Measurements from ENCODE around the gene FCRLA.
"Not testable (repeated sequence)": the region's sequence is repeated elsewhere in the genome, so short reads cannot be mapped to it uniquely, and the experiment has no call there.

Gene FCRLA

DNA sequence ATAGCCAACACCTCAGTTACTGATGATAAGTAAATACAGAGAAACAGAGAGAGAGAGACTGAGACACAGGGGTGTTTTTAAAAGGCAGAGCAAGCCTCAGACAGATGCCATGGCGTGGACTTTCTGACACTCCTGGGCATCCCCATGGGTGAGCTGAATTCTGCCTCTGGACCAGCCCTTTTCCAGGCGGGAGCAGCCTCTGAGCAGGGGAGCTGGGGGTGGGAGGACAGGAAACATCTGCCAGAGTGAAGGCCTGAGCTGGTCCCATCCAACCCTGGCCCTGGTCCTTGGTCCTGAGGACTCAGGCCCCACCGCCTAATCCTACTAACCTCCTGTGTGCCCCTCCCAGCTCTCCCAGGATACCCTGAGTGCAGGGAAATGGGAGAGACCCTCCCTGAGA lies 32.1 kb upstream of the FCRLA start:
- DNase-seq (ENCODE audit: low read depth, low spot score); H3K4me1 ChIP-seq (ENCODE audit: control insufficient read depth, insufficient read depth, low read length); H3K4me3 ChIP-seq (ENCODE audit: low read length); H3K9me3 ChIP-seq (ENCODE audit: control insufficient read depth, insufficient read depth, low read length); H3K36me3 ChIP-seq (ENCODE audit: control insufficient read depth, insufficient read depth, low read length); H3K27ac ChIP-seq (ENCODE audit: low read length); H3K27me3 ChIP-seq (ENCODE audit: control insufficient read depth, insufficient read depth, low read length): not testable (repeated sequence)
- no CpG with 5 or more reads among the region's 3 CpGs for WGBS (ENCODE audit: insufficient coverage, insufficient read length)

DNA sequence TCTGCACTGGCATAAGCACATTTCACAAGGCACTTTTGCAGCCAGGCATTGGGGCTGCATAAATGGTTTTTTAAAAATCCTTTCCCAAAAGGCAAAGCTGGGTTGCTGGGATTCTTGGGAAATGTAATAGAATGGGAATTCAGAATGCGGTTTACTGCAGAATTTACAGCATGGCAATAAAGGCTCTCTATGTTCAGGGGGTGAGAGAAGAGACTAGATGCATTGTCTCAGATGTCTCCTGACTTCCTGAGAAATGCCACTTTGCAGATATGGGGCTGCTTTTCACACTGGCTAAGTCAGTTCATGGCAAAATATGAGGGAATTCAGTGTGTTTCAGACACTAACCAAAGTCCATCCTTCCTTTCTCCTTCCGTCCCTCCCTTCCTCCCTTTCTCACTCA lies 30.6 kb upstream of the FCRLA start:
- WGBS (ENCODE audit: insufficient coverage, insufficient read length): 100% methylated on average over 1 of the region's 2 CpGs
- H3K4me1 ChIP-seq (ENCODE audit: control insufficient read depth, insufficient read depth, low read length): no peaks in the 10 kb centered on the region
- no peak overlapping the region for H3K27ac ChIP-seq (ENCODE audit: low read length)
- no peaks in the 10 kb centered on the region for H3K27me3 ChIP-seq (ENCODE audit: control insufficient read depth, insufficient read depth, low read length)
- no peak overlapping the region for H3K4me3 ChIP-seq (ENCODE audit: low read length)
- no peak for DNase-seq (ENCODE audit: low read depth, low spot score)
- no peaks in the 10 kb centered on the region for H3K36me3 ChIP-seq (ENCODE audit: control insufficient read depth, insufficient read depth, low read length)
- no peaks in the 10 kb centered on the region for H3K9me3 ChIP-seq (ENCODE audit: control insufficient read depth, insufficient read depth, low read length)

DNA sequence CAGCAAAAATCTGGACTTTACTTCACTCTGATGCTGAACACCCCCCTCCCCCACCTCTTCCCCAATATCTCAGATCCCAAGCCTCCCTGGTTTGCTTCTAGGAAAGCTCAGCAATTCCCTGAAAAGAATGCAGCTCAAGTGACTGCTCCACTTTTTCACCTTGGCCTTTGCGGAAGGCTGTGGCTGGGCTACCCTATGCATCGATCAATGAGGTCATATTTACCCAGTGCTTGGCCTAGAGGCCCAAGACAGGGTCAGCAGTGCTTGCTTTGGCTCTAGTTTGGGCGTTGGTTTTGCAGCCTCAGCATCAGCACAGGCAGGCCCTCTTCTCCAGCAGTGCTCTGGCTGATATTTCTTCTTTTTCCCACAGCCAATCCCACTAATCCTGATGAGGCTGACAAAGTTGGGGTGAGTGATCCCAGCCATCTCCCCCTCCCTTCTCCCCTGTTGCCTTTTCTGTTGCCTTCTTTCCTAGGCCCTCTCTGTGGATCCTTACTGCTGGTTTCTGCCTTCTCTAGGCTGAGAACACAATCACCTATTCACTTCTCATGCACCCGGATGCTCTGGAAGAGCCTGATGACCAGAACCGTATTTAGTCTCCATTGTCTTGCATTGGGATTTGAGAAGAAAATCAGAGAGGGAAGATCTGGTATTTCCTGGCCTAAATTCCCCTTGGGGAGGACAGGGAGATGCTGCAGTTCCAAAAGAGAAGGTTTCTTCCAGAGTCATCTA lies 29.9 kb upstream of the FCRLA start:
- H3K27me3 ChIP-seq (ENCODE audit: control insufficient read depth, insufficient read depth, low read length): no peaks in the 10 kb centered on the region
- no peaks in the 10 kb centered on the region for H3K4me1 ChIP-seq (ENCODE audit: control insufficient read depth, insufficient read depth, low read length)
- no peak for DNase-seq (ENCODE audit: low read depth, low spot score)
- H3K9me3 ChIP-seq (ENCODE audit: control insufficient read depth, insufficient read depth, low read length): no peaks in the 10 kb centered on the region
- no peak overlapping the region for H3K27ac ChIP-seq (ENCODE audit: low read length)
- H3K4me3 ChIP-seq (ENCODE audit: low read length): no peak overlapping the region
- H3K36me3 ChIP-seq (ENCODE audit: control insufficient read depth, insufficient read depth, low read length): no peaks in the 10 kb centered on the region
- no CpG with 5 or more reads among the region's 5 CpGs for WGBS (ENCODE audit: insufficient coverage, insufficient read length)

DNA sequence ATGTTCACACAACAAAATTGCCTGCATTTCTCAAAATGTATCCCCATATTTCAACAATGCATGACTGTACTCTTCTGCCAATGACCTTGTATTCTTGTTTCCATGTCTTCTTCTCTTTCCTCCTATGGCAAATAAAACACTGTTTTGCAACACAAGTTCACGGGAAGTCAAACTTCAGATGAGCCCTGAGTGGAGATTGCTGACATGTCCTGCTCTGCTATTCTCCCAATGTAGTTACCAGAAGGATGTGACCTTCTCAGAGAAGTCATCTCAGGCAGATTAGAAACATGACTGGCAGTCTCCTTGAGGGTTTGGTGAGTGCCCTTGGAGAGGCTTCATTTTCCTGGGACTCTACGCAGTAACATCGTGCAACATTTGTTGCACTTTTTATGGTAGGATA lies 28.5 kb upstream of the FCRLA start:
- no peaks in the 10 kb centered on the region for H3K9me3 ChIP-seq (ENCODE audit: control insufficient read depth, insufficient read depth, low read length)
- WGBS (ENCODE audit: insufficient coverage, insufficient read length): no CpG with 5 or more reads among the region's 3 CpGs
- H3K27ac ChIP-seq (ENCODE audit: low read length): no peak overlapping the region
- H3K4me3 ChIP-seq (ENCODE audit: low read length): no peak overlapping the region
- H3K36me3 ChIP-seq (ENCODE audit: control insufficient read depth, insufficient read depth, low read length): no peaks in the 10 kb centered on the region
- no peaks in the 10 kb centered on the region for H3K4me1 ChIP-seq (ENCODE audit: control insufficient read depth, insufficient read depth, low read length)
- DNase-seq (ENCODE audit: low read depth, low spot score): no peak
- H3K27me3 ChIP-seq (ENCODE audit: control insufficient read depth, insufficient read depth, low read length): no peaks in the 10 kb centered on the region

DNA sequence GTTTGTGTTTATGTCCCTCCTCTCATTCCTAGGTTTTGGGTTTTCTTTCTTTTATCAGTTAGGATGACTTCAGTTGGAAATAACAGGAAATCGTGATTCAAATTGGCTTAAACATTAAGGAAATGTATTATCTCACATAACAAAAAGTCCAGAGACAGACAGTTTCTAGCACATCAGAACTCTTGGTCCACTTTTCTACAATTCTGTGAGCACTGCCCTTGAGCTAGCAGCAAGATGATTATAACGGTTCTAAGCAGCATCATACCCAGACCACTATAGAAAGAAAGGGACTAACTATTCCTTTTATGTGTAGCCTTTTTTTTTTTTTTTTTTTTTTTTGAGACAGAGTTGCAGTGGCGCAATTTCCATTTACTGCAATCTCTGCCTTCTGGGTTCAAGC lies 25.1 kb upstream of the FCRLA start:
- no CpG with 5 or more reads among the region's 3 CpGs for WGBS (ENCODE audit: insufficient coverage, insufficient read length)
- no peaks in the 10 kb centered on the region for H3K4me1 ChIP-seq (ENCODE audit: control insufficient read depth, insufficient read depth, low read length)
- no peak overlapping the region for H3K4me3 ChIP-seq (ENCODE audit: low read length)
- no peak for DNase-seq (ENCODE audit: low read depth, low spot score)
- H3K27ac ChIP-seq (ENCODE audit: low read length): no peak overlapping the region
- H3K9me3 ChIP-seq (ENCODE audit: control insufficient read depth, insufficient read depth, low read length): no peaks in the 10 kb centered on the region
- H3K36me3 ChIP-seq (ENCODE audit: control insufficient read depth, insufficient read depth, low read length): no peaks in the 10 kb centered on the region
- no peaks in the 10 kb centered on the region for H3K27me3 ChIP-seq (ENCODE audit: control insufficient read depth, insufficient read depth, low read length)

DNA sequence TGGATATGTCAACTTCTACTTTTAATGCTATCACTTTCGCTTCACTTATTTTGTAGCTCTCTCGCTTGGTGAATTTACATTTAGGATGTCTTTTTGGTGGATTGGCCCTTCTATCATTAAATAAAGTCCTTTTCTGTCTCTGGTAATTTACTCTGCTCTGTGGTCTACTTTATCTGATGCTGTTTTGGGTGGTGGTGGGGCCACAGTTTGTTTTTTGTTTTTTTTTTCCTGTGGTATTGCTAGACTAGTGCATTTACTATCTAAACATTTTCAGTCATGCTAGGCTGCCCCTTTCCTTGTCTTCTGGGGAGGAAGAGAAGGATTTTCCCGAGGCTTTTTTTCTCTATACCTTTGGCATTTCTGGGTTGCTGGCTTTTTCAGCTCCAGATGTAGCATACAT lies 18.1 kb upstream of the FCRLA start:
- H3K27me3 ChIP-seq (ENCODE audit: control insufficient read depth, insufficient read depth, low read length): no peaks in the 10 kb centered on the region
- WGBS (ENCODE audit: insufficient coverage, insufficient read length): no CpG with 5 or more reads among the region's 3 CpGs
- no peaks in the 10 kb centered on the region for H3K9me3 ChIP-seq (ENCODE audit: control insufficient read depth, insufficient read depth, low read length)
- no peaks in the 10 kb centered on the region for H3K36me3 ChIP-seq (ENCODE audit: control insufficient read depth, insufficient read depth, low read length)
- DNase-seq (ENCODE audit: low read depth, low spot score): no peak
- no peak overlapping the region for H3K27ac ChIP-seq (ENCODE audit: low read length)
- no peaks in the 10 kb centered on the region for H3K4me1 ChIP-seq (ENCODE audit: control insufficient read depth, insufficient read depth, low read length)
- H3K4me3 ChIP-seq (ENCODE audit: low read length): no peak overlapping the region

DNA sequence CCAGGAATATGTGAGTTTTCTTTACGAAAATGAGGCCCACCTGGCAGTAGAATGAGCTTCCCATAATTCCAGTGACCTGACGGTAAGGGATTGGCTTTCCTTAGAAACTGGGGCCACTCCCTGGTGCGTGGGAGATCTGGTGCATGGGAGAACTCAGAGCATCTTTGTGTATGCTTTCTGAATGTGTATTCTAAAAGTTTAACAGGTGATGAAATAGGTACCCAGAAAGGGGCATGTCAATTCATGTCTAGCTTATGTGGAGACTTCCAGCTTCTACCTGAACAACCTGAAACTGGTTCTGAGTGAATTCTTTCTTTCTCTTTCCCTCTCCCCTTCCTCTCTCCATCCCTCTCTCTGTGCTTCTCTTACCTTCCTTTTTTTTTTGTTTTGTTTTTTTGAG lies 15.2 kb upstream of the FCRLA start:
- Histone ChIP-seq H3K4me1 (ENCODE audit: control insufficient read depth, insufficient read depth, low read length) (no peaks in the 10 kb centered on the region), H3K36me3 (ENCODE audit: control insufficient read depth, insufficient read depth, low read length) (no peaks in the 10 kb centered on the region), H3K4me3 (ENCODE audit: low read length) (no peak overlapping the region), H3K27me3 (ENCODE audit: control insufficient read depth, insufficient read depth, low read length) (no peaks in the 10 kb centered on the region), H3K27ac (ENCODE audit: low read length) (no peak overlapping the region), H3K9me3 (ENCODE audit: control insufficient read depth, insufficient read depth, low read length) (no peaks in the 10 kb centered on the region)
- no CpG with 5 or more reads among the region's 3 CpGs for WGBS (ENCODE audit: insufficient coverage, insufficient read length)
- DNase-seq (ENCODE audit: low read depth, low spot score): no peak

DNA sequence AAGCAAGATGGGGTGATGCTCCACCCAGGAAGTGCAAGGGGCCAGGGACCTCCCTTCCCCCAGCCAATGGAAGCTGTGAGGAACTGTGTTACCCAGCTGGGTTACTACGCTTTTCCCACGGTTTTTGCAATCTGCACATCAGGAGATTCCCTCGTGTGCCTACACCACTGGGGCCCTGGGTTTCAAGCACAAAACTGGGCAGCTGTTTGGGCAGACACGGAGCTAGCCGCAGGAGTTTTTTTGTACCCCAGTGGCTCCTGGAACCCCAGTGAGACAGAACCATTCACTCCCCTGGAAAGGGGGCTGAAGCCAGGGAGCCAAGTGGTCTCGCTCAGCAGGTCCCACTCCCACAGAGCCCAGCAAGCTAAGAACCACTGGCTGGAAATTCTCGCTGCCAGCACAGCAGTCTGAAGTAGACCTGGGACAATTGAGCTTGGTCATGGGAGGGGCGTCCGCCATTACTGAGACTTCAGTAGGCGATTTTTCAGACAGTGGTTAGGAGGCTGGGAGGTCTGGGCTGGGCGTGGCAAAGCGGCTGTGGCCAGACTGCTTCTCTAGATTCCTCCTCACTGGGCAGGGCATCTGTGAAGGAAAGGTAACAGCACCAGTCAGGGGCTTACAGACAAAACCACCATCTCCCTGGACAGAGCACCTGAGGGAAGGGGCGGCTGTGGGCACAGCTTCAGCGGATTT lies 13.9 kb upstream of the FCRLA start:
- H3K4me1 ChIP-seq (ENCODE audit: control insufficient read depth, insufficient read depth, low read length); H3K4me3 ChIP-seq (ENCODE audit: low read length); H3K9me3 ChIP-seq (ENCODE audit: control insufficient read depth, insufficient read depth, low read length); H3K27me3 ChIP-seq (ENCODE audit: control insufficient read depth, insufficient read depth, low read length); H3K36me3 ChIP-seq (ENCODE audit: control insufficient read depth, insufficient read depth, low read length); H3K27ac ChIP-seq (ENCODE audit: low read length); DNase-seq (ENCODE audit: low read depth, low spot score): not testable (repeated sequence)
- no CpG with 5 or more reads among the region's 14 CpGs for WGBS (ENCODE audit: insufficient coverage, insufficient read length)

DNA sequence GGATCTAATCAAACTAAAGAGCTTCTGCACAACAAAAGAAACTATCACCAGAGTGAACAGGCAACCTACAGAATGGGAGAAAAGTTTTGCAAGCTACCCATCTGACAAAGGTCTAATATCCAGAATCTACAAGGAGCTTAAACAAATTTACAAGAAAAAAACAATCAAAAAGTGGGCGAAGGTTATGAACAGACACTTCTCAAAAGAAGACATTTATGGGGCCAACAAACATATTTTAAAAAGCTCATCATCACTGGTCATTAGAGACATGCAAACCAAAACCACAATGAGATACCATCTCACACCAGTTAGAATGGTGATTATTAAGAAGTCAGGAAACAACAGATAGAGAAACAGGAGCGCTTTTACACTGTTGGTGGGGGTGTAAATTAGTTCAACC lies 8.7 kb upstream of the FCRLA start:
- not testable (repeated sequence) for H3K4me1 ChIP-seq (ENCODE audit: control insufficient read depth, insufficient read depth, low read length); DNase-seq (ENCODE audit: low read depth, low spot score); H3K9me3 ChIP-seq (ENCODE audit: control insufficient read depth, insufficient read depth, low read length); H3K27ac ChIP-seq (ENCODE audit: low read length); H3K4me3 ChIP-seq (ENCODE audit: low read length); H3K36me3 ChIP-seq (ENCODE audit: control insufficient read depth, insufficient read depth, low read length); H3K27me3 ChIP-seq (ENCODE audit: control insufficient read depth, insufficient read depth, low read length)
- whole genome bisulfite sequencing (ENCODE audit: insufficient coverage, insufficient read length): no CpG with 5 or more reads among the region's 2 CpGs

DNA sequence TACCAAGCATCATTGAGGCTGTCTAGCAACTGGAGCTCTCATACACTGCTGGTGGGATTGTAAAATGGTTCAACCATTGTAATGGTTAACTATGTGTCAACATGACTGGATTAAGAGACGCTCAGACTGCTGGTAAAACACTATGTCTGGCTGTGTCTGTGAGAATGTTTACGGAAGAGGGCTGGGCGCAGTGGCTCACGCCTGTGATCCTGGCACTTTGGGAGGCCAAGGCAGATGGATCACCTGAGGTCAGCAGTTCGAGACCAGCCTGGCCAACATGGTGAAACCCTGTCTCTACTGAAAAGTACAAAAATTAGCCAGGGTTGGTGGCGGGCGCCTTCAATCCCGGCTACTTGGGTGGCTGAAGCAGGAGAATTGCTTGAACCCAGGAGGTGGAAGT lies 4.8 kb upstream of the FCRLA start:
- Histone ChIP-seq H3K36me3 (ENCODE audit: control insufficient read depth, insufficient read depth, low read length) (no peaks in the 10 kb centered on the region), H3K27me3 (ENCODE audit: control insufficient read depth, insufficient read depth, low read length) (no peaks in the 10 kb centered on the region), H3K27ac (ENCODE audit: low read length) (no peak overlapping the region), H3K9me3 (ENCODE audit: control insufficient read depth, insufficient read depth, low read length) (no peaks in the 10 kb centered on the region), H3K4me1 (ENCODE audit: control insufficient read depth, insufficient read depth, low read length) (no peaks in the 10 kb centered on the region), H3K4me3 (ENCODE audit: low read length) (no peak overlapping the region)
- WGBS (ENCODE audit: insufficient coverage, insufficient read length): no CpG with 5 or more reads among the region's 8 CpGs
- DNase-seq (ENCODE audit: low read depth, low spot score): no peak

DNA sequence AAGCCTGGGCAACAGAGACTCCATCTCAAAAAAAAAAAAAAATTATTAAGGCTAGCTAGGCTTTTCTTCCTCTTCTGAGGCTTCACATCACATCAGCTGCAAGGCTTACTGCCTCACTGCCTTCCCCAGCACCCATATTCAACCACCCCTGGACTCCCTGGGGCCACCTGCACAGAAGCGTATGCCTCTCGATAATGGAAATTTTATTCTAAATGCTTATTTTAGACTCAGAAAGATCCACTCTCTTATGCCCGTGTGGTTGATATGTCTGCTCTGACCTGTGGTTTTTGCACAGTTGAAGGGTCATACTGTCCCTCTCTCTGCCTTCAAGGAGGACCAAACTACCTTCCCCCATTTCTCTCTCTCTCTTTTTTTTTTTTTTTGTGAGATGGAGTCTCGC lies 1.5 kb upstream of the FCRLA start:
- WGBS (ENCODE audit: insufficient coverage, insufficient read length): no CpG with 5 or more reads among the region's 4 CpGs
- Histone ChIP-seq H3K4me1 (ENCODE audit: control insufficient read depth, insufficient read depth, low read length) (no peaks in the 10 kb centered on the region), H3K27ac (ENCODE audit: low read length) (no peak overlapping the region)

More for the DNA sequence above, 1.5 kb upstream of the FCRLA start:
- H3K9me3 ChIP-seq (ENCODE audit: control insufficient read depth, insufficient read depth, low read length): no peaks in the 10 kb centered on the region
- no peak for DNase-seq (ENCODE audit: low read depth, low spot score)
- no peak overlapping the region for H3K4me3 ChIP-seq (ENCODE audit: low read length)
- H3K36me3 ChIP-seq (ENCODE audit: control insufficient read depth, insufficient read depth, low read length): no peaks in the 10 kb centered on the region
- no peaks in the 10 kb centered on the region for H3K27me3 ChIP-seq (ENCODE audit: control insufficient read depth, insufficient read depth, low read length)

Data from iPS DF 6.9 (cell line).